Hepatocyte (in vitro differentiated cells): ENCODE data around the gene PLXNA2.

ENCODE experiments used
- EZH2 ChIP-seq: fragments of 200-600 bp; sonication (generic); IDR thresholded peaks from 2 replicates; pipeline ENCODE4 v1.6.1; 2016; ENCODE audit warnings: antibody characterized with exemption, mild to moderate bottlenecking, borderline replicate concordance
- EZH2phosphoT487 ChIP-seq: fragments of 200-600 bp; sonication (generic); IDR thresholded peaks from one replicate; pipeline ENCODE4 v1.6.1; 2018; ENCODE audit warnings: antibody characterized with exemption, mild to moderate bottlenecking, low read depth, moderate library complexity; ENCODE audit not compliant: unreplicated experiment, severe bottlenecking
- TF ChIP-seq, protein P1 (sequence below): fragments of 200-600 bp; sonication (generic); IDR thresholded peaks from 2 replicates; pipeline ENCODE4 v1.5.1; 2016; ENCODE audit warnings: antibody characterized with exemption, mild to moderate bottlenecking; ENCODE audit not compliant: poor library complexity

DNA sequence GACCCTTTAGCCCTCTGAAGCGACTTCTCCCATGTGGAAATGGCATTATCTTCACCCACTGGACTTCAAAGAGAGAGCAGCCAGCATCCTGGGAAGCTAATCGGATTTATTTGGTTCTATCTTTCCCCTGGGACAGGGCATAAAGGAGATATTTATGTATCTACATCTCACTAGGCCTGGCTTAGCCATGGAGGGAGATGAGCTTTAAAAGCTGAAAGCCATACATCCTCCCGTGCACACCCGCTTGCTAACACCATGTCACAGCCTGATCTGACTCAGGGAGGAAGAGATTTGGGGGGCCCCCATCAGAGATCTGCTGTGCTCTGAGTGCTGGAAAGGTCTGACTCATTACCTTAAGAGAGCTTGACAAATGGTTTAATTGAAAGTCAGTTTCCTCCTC, 155.9 kb downstream of the PLXNA2 start:
- TF ChIP-seq, protein P1, sequence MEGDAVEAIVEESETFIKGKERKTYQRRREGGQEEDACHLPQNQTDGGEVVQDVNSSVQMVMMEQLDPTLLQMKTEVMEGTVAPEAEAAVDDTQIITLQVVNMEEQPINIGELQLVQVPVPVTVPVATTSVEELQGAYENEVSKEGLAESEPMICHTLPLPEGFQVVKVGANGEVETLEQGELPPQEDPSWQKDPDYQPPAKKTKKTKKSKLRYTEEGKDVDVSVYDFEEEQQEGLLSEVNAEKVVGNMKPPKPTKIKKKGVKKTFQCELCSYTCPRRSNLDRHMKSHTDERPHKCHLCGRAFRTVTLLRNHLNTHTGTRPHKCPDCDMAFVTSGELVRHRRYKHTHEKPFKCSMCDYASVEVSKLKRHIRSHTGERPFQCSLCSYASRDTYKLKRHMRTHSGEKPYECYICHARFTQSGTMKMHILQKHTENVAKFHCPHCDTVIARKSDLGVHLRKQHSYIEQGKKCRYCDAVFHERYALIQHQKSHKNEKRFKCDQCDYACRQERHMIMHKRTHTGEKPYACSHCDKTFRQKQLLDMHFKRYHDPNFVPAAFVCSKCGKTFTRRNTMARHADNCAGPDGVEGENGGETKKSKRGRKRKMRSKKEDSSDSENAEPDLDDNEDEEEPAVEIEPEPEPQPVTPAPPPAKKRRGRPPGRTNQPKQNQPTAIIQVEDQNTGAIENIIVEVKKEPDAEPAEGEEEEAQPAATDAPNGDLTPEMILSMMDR: no peak
- TF ChIP-seq EZH2phosphoT487 (no peak), EZH2 (no peak)
